HL-60 (cell line): ENCODE measurements around the gene USP30.

Experiments
- DNase-seq, 2 experiments: peaks; one replicate each; pipeline ENCODE4 v3.0.0-alpha.2; 2010 to 2020; ENCODE audit warnings: low read depth in 1 of 2, low spot score in 1 of 2
- H3K27ac ChIP-seq: fragments of 250-450 bp; sonication (Bioruptor Pico); replicated peaks from 2 replicates; pipeline ENCODE4 v1.5.1; 2020; ENCODE audit warnings: mild to moderate bottlenecking, moderate library complexity
- H3K27me3 ChIP-seq: fragments of 250-450 bp; sonication (Bioruptor Pico); 2 replicates; pipeline ENCODE4 v1.5.1; 2021; ENCODE audit warnings: mild to moderate bottlenecking, moderate library complexity; ENCODE audit not compliant: insufficient read depth, poor library complexity, severe bottlenecking
- H3K4me3 ChIP-seq: replicated peaks from 2 replicates; pipeline ENCODE4 v1.5.1; 2011; ENCODE audit warnings: mild to moderate bottlenecking, control low read depth, low read length; ENCODE audit not compliant: insufficient read depth
- GABPA ChIP-seq: IDR thresholded peaks from 2 replicates; pipeline ENCODE4 v1.6.1; 2012; ENCODE audit warnings: low read depth
- POLR2AphosphoS5 ChIP-seq: IDR thresholded peaks from 2 replicates; pipeline ENCODE4 v1.6.1; 2012; ENCODE audit warnings: low read depth
- SPI1 ChIP-seq: IDR thresholded peaks from 2 replicates; pipeline ENCODE4 v1.6.1; 2012; ENCODE audit warnings: low read depth, mild to moderate bottlenecking, borderline replicate concordance
- TF ChIP-seq, protein P1 (sequence below): IDR thresholded peaks from 2 replicates; pipeline ENCODE4 v1.6.1; 2012; ENCODE audit warnings: low read depth; ENCODE audit not compliant: insufficient replicate concordance
- TF ChIP-seq, protein P2 (sequence below): IDR thresholded peaks from one replicate; pipeline ENCODE4 v1.5.1; 2011; ENCODE audit warnings: low read length, control low read depth, inconsistent platforms; ENCODE audit not compliant: insufficient read depth

The USP30 gene

DNA sequence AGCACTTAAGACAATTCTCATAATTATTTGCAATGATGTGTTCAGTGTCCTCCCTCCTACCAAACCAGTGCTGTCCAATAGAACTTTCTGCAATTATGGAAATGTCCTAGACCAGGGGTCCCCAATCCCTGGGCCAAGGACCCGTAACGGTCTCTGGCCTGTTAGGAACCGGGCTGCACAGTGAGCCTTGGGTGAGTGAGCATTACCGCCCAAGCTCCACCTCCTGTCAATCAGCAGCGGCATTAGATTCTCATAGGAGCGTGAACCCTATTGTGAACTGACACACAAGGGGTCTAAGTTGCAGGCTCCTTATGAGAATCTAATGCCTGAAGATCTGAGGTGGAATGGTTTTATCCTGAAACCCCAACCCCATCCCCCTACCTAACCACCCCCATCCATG is 35.4 kb upstream of the USP30 start:
- DNase-seq = no peak
- no peak overlapping the region for H3K27ac ChIP-seq
- H3K27me3 ChIP-seq = peaks cover 17% of the 10 kb centered on the region
- TF ChIP-seq POLR2AphosphoS5 (no peak), SPI1 (no peak), GABPA (no peak)
- TF ChIP-seq, protein P1, sequence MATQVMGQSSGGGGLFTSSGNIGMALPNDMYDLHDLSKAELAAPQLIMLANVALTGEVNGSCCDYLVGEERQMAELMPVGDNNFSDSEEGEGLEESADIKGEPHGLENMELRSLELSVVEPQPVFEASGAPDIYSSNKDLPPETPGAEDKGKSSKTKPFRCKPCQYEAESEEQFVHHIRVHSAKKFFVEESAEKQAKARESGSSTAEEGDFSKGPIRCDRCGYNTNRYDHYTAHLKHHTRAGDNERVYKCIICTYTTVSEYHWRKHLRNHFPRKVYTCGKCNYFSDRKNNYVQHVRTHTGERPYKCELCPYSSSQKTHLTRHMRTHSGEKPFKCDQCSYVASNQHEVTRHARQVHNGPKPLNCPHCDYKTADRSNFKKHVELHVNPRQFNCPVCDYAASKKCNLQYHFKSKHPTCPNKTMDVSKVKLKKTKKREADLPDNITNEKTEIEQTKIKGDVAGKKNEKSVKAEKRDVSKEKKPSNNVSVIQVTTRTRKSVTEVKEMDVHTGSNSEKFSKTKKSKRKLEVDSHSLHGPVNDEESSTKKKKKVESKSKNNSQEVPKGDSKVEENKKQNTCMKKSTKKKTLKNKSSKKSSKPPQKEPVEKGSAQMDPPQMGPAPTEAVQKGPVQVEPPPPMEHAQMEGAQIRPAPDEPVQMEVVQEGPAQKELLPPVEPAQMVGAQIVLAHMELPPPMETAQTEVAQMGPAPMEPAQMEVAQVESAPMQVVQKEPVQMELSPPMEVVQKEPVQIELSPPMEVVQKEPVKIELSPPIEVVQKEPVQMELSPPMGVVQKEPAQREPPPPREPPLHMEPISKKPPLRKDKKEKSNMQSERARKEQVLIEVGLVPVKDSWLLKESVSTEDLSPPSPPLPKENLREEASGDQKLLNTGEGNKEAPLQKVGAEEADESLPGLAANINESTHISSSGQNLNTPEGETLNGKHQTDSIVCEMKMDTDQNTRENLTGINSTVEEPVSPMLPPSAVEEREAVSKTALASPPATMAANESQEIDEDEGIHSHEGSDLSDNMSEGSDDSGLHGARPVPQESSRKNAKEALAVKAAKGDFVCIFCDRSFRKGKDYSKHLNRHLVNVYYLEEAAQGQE = no peak
- TF ChIP-seq, protein P2, sequence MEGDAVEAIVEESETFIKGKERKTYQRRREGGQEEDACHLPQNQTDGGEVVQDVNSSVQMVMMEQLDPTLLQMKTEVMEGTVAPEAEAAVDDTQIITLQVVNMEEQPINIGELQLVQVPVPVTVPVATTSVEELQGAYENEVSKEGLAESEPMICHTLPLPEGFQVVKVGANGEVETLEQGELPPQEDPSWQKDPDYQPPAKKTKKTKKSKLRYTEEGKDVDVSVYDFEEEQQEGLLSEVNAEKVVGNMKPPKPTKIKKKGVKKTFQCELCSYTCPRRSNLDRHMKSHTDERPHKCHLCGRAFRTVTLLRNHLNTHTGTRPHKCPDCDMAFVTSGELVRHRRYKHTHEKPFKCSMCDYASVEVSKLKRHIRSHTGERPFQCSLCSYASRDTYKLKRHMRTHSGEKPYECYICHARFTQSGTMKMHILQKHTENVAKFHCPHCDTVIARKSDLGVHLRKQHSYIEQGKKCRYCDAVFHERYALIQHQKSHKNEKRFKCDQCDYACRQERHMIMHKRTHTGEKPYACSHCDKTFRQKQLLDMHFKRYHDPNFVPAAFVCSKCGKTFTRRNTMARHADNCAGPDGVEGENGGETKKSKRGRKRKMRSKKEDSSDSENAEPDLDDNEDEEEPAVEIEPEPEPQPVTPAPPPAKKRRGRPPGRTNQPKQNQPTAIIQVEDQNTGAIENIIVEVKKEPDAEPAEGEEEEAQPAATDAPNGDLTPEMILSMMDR = no peak
- H3K4me3 ChIP-seq = no peak overlapping the region

DNA sequence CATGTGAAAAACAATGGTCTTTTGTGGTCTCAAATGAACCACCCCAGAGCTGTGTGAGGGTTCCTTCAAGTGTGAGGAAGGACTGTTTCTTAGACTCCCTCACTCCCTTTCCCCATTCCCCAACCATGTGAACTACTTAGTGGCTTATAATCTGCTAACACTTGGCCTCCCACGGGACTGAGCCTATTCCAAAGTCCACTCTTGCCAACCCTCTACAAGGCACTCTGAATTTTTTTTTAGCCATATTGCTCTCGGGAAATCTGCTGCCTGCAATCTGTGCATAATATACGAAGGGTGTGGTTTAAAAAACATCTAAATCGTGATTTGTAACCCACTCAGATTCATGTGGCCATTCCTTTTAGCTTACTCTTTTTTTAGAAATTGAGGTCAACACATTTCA is 34.1 kb upstream of the USP30 start:
- no peak for DNase-seq
- TF ChIP-seq GABPA (no peak), POLR2AphosphoS5 (no peak), SPI1 (no peak)
- TF ChIP-seq, protein P1 = no peak
- TF ChIP-seq, protein P2 = no peak

DNA sequence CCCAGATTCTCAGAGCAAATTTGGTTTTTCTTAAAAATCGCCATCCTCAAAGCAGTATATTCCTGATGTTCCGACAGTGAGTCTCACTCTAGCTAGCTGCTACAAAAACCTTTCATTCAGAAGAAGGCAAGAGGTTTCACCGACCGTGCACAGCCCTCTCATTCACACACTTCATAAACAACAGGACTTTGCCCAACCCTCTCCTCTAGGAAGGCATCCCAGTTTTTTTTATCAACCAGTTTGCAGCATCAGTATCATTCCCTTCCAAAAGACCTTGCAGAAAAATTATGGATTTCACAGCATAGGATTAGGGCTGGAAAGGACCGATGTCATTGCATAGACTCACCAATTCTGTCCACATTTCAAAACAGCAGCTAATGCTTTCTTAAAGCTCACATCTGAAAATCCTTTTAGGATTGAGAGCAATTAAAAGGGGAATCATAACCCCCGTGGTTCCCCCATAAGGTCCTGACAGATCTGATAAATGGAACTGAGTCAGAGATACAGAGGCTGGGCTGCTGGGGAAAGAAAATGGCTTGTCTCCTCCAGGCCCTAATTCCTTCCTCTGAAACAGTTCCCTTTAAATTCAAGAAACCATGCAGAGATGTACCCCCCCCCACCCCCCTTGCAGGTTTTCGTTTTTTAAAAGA is 32.1 kb upstream of the USP30 start:
- Histone ChIP-seq H3K27ac (no peak overlapping the region), H3K27me3 (peaks cover 20% of the 10 kb centered on the region), H3K4me3 (no peak overlapping the region)
- TF ChIP-seq SPI1 = no peak
- TF ChIP-seq, protein P1 = no peak
- TF ChIP-seq POLR2AphosphoS5 = no peak
- TF ChIP-seq, protein P2 = no peak
- TF ChIP-seq GABPA = no peak
- no peak for DNase-seq

More for the DNA sequence above, 34.1 kb upstream of the USP30 start:
- Histone ChIP-seq H3K27ac (no peak overlapping the region), H3K4me3 (no peak overlapping the region), H3K27me3 (peaks cover 20% of the 10 kb centered on the region)
